Renal cortical epithelial cell (primary cell): Measurements from ENCODE around the gene FAM240B. TPM values are rescaled to one million over a fixed set of nuclear protein-coding genes. Genes with fewer than 3 reads are reported as not detected.
A peak's percentile ranks its signal among the peaks of the same experiment; 100 is the strongest.

Experiments
- DNase-seq: peaks from one replicate; pipeline ENCODE4 v3.0.0-alpha.2; 2011; ENCODE audit warnings: low read depth
- total RNA-seq: library from RNA; depleted of rRNA; stranded (reverse); fragments of >200 nt; gene quantifications from 2 replicates; pipeline ENCODE4 v1.2.3, GENCODE V29; 2014

Gene FAM240B
- not detected in 2 replicates for total RNA-seq

DNA sequence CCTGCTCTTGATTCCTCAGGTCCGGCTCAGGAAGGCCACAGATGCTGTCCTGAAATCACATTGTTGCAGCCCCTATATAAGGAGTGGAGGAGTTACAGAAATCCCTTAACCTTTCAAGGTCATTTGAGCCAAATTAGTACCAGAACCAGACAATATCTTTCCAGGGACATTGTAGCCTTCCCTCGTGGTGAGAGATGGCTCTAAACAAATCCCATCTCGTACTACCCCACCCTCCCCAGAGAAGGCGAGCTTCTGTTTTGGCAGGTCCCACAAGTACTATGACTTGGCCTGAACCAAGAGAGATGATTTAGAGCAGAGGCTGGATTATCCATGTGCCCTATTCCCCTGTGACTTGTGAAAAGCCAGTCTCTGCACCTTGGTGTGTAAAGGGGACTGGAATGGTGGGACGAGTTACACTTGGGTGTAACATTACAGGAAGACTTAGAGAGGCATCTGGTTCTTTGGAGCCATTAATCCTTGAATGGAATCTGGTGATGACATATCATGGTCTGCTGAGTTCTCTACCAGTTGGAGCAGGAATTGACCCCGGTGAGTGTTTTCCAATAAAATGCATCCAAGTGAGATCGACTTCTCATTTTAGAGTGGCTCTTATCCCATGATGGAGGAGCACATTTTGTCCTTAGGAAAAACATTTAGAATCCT lies at the start of gene FAM240B:
TSS of gene FAM240B (minus strand) at position 51 of the 663 bp plus-strand sequence. CDS start 16,134 bp downstream, outside the sequence.
- DNase-seq: peak; percentile 83

- no peak for DNase-seq
Measured at GRCh38 chr9:38768351-38768761, 48.4 kb upstream of the FAM240B start.

DNA sequence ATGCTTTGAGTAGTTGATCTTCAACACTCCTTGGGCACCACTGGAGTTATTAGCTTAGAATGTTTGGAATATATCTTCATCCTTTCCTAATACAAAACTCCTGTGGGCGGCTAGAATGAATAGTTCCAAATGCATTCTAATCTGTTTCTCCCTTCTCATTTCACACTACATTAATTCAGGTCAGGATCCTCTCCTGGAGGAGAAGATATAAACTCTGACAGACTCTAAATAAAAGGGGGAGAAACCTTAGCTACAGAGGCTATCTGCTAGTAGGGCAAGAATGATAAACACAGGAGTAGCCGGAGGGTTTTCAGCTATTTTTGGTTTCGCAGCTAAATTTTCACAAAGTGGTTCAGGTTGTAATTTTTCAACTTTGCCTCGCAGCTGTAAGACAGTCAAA lies 45.2 kb upstream of the FAM240B start:
- no peak for DNase-seq

GRCh38 chr9:38761999-38762398 lies 42.1 kb upstream of the FAM240B start:
- no peak for DNase-seq

GRCh38 chr9:38761339-38761738 lies 41.4 kb upstream of the FAM240B start:
- DNase-seq: no peak

DNA sequence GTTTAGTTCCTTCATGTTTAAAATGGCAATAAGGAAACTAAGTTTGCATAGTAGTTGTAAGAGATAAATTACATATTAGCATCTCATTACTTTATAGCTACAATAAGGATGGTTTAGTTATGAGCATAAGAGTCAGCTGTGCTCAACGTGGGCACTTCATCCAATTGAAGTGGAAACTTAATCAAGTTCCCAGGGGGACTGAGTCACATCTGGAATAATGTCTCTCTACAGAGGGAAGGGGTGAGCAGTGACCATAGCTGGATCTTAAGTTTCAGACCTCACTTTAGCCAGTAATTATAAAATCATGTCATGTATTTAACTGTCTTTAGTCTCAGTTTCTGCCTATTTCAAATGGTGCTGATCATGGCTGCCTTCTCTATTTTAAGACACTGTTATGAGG lies 36.8 kb upstream of the FAM240B start:
- no peak for DNase-seq

- no peak for DNase-seq
Measured at GRCh38 chr9:38747941-38748340, 28.0 kb upstream of the FAM240B start.

GRCh38 chr9:38747067-38747466 lies 27.1 kb upstream of the FAM240B start:
- DNase-seq: no peak

DNA sequence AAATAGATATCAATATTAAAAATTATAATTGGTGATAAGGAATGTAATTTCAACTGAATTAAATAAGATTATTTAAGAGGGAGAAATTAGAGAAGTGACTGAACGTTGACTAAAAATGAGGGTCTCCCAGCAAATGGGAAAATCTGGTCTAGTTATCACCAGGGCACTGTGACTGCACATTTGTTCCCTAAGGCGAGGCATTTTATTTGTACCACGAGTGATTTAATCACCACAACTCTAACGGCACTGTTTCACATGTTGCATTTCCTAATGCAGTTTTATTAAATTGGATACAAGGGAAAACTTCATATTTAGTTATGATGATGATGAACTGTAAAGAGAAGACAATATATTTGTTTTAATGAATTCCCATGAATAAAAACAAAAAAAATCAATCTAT lies 26.4 kb upstream of the FAM240B start:
- no peak for DNase-seq

GRCh38 chr9:38744484-38744883 lies 24.6 kb upstream of the FAM240B start:
- no peak for DNase-seq

DNA sequence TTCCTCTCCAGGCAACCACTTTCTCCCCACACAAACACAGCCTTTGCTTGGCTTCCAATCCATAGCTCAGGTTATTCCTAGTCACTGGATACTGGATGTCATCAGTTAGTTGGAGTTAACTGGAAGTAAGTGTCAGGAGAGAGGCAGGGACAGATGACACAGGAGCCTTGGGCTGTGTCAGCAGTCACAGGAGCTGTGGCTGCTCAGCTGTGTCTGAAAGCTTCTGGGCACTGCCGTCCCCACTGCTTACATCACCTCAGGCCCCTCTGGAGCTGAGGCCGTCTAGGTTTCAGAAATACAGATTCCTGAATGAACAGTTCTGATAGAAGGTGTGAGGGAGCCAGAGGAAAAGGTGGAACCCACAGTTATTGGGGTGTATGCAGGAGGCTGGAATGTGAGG lies 17.3 kb upstream of the FAM240B start:
- no peak for DNase-seq

- no peak for DNase-seq
Measured at GRCh38 chr9:38734831-38735230, 14.9 kb upstream of the FAM240B start.

DNA sequence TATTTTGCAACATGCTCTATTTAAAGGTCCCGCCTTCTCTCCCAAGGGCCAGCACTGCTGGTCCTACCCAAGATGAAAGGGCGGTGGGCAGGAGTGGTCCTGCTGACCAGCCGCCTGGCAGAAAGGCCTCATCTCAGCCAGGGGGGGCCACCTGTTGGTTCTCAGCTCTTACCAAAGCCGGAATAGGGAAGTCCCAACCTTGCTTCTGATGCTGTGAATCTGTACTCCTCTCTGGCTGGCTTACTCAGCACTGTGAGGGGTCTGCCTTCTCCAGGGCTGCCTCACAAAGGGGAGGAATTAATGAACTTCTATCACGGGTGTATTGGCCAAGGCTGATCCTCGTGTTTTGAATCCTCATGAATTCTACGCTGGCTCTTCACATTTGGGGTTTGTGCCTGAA lies 13.6 kb upstream of the FAM240B start:
- no peak for DNase-seq

- no peak for DNase-seq
Measured at GRCh38 chr9:38732885-38733284, 13.0 kb upstream of the FAM240B start.

DNA sequence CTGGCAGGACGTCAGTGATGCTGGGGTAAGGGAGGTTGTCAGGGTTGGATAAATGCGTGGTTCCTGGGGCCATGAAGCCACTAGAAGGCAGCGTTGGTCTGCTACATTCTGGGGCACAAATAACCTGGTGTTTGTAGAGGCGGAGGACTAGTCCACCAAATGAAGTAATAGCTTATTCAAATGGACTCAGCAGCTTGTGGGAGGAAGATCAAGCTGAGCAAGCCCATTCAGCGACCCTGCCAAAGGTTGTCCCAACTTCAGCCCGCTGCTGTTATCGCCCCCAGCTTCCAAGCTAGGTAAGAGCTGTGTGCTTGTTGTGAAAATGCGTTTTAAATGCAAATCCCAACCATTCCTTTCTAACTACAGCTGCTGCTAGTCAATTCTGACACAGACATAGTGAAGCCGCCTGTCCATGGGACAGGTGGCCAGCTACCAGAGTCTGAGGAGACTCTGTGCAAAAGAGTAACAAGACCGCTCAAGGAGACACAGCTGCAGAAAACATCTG lies 7.6 kb upstream of the FAM240B start:
- peak; percentile 66 for DNase-seq

DNA sequence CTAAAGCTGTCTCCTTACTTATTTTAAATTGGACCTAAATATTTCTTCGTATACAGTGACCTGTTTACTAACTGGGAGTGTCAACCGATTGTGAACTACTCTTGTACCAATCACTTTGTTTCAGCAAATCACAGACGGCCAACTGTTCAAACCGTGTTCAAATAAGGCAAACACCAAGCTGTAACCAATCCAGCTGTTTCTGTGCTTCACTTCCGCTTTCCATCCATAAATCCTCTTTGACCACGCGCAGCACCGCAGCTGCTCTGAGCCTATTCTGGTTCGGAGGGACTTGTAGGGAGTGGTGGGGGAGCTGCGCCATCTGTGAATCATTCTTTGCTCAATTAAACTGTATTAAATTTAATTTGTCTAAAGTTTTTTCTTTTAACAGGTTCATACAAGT lies 4.8 kb upstream of the FAM240B start:
- DNase-seq: no peak

- DNase-seq: no peak
Measured at GRCh38 chr9:38718148-38718547, 1.8 kb downstream of the FAM240B start.

GRCh38 chr9:38715684-38716083 lies 4.2 kb downstream of the FAM240B start:
- DNase-seq: no peak

DNA sequence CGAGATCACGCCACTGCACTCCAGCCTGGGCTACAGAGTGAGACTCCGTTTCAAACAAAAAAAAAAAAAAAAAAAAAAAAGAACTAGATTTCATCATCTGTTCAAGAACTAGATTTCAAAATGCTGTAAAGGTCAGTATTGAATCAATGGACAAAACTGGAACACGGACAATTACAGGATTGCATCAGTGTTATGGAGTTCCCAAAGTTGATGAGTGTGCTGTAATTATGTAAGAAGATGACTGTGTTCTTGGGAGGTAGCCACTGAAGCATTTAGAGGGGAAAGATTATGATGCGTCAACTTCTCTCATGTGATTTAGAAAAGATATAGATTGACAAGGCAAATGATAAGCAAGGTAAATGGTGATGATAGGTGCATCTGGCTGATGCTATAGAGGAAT lies 6.5 kb downstream of the FAM240B start:
- peak; percentile 97 for DNase-seq

DNA sequence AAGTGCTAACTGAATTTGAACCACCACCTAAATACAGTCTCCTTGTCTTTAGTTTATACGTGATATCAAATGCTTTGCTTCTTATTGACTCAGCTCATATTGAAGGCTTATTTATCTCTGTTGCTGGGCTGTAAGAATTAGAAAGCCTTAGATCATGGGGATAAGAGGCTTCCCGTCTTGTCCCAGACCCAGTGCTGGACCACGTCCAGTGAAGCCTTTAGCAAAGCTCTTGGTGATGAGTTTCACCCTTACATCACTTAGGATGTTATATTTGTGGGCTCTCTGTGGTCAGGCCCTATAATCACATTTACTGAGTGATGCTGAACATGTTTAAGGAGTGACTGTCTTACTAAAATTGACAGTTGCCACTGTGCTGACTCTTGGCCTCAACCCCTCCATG lies 11.2 kb downstream of the FAM240B start:
- DNase-seq: no peak

GRCh38 chr9:38707885-38708637 lies 11.9 kb downstream of the FAM240B start:
- DNase-seq: no peak

GRCh38 chr9:38706493-38706892 lies 13.4 kb downstream of the FAM240B start:
- no peak for DNase-seq

DNA sequence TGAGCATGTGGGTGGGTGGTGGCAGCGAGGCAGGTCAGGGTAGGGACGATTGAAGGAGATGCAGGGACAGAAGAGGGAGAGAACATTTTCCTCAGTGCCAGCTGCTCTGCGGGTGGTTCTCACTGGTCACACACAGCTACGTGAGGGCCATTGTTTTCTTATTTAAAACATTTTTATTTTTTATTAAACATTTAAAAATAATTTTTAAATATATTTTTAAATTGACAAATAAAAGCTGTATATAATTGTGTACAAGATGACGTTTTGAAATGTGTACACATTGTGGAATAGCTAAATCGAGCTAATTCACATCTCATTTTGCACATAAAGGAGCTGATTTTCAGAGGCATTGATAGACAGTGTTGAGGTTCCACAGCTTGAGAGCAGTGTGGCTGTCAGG lies 14.0 kb downstream of the FAM240B start:
- no peak for DNase-seq
